Keratinocyte (primary cell): Measurements from ENCODE around the gene HDAC7.

Source experiments
- EZH2 ChIP-seq: IDR thresholded peaks from one replicate; pipeline ENCODE4 v1.6.1; 2012; ENCODE audit warnings: inconsistent platforms, mild to moderate bottlenecking, low read length, moderate library complexity
- TF ChIP-seq, protein P1 (sequence below), 3 experiments: IDR thresholded peaks in 1 of 3; conservative IDR thresholded peaks in 1 of 3; optimal IDR thresholded peaks in 1 of 3; 2 replicates in 2 of 3; 3 replicates in 1 of 3; pipeline versions ENCODE3 to v1.5.1; 2011; ENCODE audit warnings: low read length in 3 of 3, mild to moderate bottlenecking in 3 of 3, moderate library complexity in 2 of 3, control low read depth in 1 of 3, inconsistent platforms in 1 of 3; ENCODE audit not compliant: insufficient read depth in 2 of 3; ENCODE audit errors: extremely low read depth in 1 of 3

DNA sequence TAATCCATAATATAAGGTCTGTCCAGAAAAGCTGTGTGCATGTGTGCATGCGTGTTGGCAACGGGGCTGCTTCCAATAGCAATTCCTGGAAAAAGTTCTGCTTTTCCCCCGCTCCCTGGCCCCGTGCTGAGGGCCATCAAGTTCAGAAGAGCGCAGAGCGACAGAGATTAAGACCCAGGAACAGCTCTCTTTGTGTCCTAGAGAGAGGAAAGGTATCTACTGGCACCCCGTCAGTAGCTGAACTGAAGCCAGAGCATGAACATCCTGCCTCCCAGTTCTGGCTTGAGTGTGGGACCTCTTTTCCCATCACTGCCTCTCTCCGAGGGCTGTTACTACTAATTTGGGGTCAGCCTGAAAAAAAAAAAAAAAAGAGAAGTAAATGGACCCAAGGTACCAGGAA lies 15.5 kb downstream of the HDAC7 start:
- TF ChIP-seq, protein P1, sequence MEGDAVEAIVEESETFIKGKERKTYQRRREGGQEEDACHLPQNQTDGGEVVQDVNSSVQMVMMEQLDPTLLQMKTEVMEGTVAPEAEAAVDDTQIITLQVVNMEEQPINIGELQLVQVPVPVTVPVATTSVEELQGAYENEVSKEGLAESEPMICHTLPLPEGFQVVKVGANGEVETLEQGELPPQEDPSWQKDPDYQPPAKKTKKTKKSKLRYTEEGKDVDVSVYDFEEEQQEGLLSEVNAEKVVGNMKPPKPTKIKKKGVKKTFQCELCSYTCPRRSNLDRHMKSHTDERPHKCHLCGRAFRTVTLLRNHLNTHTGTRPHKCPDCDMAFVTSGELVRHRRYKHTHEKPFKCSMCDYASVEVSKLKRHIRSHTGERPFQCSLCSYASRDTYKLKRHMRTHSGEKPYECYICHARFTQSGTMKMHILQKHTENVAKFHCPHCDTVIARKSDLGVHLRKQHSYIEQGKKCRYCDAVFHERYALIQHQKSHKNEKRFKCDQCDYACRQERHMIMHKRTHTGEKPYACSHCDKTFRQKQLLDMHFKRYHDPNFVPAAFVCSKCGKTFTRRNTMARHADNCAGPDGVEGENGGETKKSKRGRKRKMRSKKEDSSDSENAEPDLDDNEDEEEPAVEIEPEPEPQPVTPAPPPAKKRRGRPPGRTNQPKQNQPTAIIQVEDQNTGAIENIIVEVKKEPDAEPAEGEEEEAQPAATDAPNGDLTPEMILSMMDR (optimal IDR thresholded peaks at IDR 0.05 in 1 of 3, IDR thresholded peaks at IDR 0.05 in 1 of 3, conservative IDR thresholded peaks at IDR 0.05 in 1 of 3; ENCODE audit: extremely low read depth in 1 of 3, insufficient read depth in 2 of 3, low read length in 3 of 3), result no peak
- TF ChIP-seq EZH2, result no peak
